Activated B cell treated with CpG ODN at 0.5 μM for 24 hours (primary cell): ENCODE measurements around the gene AGBL1. TPM values are rescaled to one million over a fixed set of nuclear protein-coding genes. Genes with fewer than 3 reads are reported as not detected.

ENCODE experiments used
- ATAC-seq: fragments of 200-7000 bp; cut with Tn5 transposase; one replicate; pipeline ENCODE4 v1.10.0; 2021; ENCODE audit warnings: low read depth, mild to moderate bottlenecking, moderate library complexity
- CTCF ChIA-PET: fragments of 350-600 bp; sonication (Branson Sonifier 250); formaldehyde crosslinking; loops from one replicate; lab custom pipeline; 2021; ENCODE audit warnings: antibody characterized with exemption; lab: Charles Lee
- POLR2A ChIA-PET: fragments of 350-600 bp; sonication (Branson Sonifier 250); formaldehyde crosslinking; loops from one replicate; lab custom pipeline; 2021; ENCODE audit warnings: antibody characterized with exemption; lab: Charles Lee
- DNase-seq: peaks from one replicate; pipeline ENCODE4 v3.0.0; 2022
- H3K27ac Mint-ChIP-seq: one replicate; pipeline ENCODE4 v1.8.0; 2020; ENCODE audit warnings: mixed read lengths
- H3K27me3 Mint-ChIP-seq: one replicate; pipeline ENCODE4 v1.8.0; 2021; ENCODE audit warnings: mixed read lengths
- H3K36me3 Mint-ChIP-seq: one replicate; pipeline ENCODE4 v1.8.0; 2021; ENCODE audit warnings: low read depth, mixed read lengths
- H3K4me1 Mint-ChIP-seq: one replicate; pipeline ENCODE4 v1.8.0; 2021; ENCODE audit warnings: mixed read lengths
- H3K4me3 Mint-ChIP-seq: one replicate; pipeline ENCODE4 v1.8.0; 2020; ENCODE audit warnings: mild to moderate bottlenecking, mixed read lengths
- H3K9me3 Mint-ChIP-seq: one replicate; pipeline ENCODE4 v1.8.0; 2020; ENCODE audit warnings: mixed read lengths
- CTCF ChIP-seq: fragments of 200-600 bp; IDR thresholded peaks from one replicate; pipeline ENCODE4 v1.8.0; 2022; ENCODE audit warnings: antibody characterized with exemption, mild to moderate bottlenecking
- intact Hi-C: fragments of 100-400 bp; cut with micrococcal nuclease; formaldehyde crosslinking; loops from one replicate; pipeline ENCODE4 v1.15.1; 2024
- total RNA-seq: library from RNA; stranded (reverse); gene quantifications from 2 replicates; pipeline ENCODE4 v1.2.3, GENCODE V29; 2022

AGBL1 gene
- total RNA-seq, 1 donor from 2014 or later, result not detected

GRCh38 chr15:86165265-86166211, 85.9 kb downstream of the AGBL1 start:
- intact Hi-C loops, result no loop called here
- DNase-seq (no peak), ATAC-seq (no peak)
- CTCF ChIA-PET, result no interaction called here
- TF ChIP-seq CTCF, result no peak
- POLR2A ChIA-PET, result no interaction called here
- no peak overlapping the region for H3K4me3 Mint-ChIP-seq
- H3K4me1 Mint-ChIP-seq, result no peaks in the 10 kb centered on the region
- no peaks in the 10 kb centered on the region for H3K36me3 Mint-ChIP-seq
- no peak overlapping the region for H3K27ac Mint-ChIP-seq
- no peaks in the 10 kb centered on the region for H3K9me3 Mint-ChIP-seq
- no peaks in the 10 kb centered on the region for H3K27me3 Mint-ChIP-seq

DNA sequence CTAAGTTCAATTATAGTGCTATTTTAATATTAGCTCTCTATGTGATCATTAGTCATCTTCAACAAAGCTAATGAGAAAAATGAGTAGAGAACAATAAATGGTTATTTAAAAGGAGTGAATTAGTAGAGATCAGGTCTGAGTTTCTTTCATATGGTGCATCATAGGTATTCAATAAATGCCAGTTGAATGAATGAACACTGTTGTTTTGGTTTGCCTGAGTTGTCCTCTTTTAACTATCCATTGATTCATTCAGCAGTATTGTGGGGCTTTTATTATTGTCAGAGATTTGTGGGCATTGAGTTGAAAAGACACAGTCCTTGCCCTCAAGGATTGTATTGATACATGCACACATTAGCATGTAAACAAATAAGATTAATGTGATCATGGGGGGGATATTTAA, 88.2 kb downstream of the AGBL1 start:
- POLR2A ChIA-PET, result no interaction called here
- H3K9me3 Mint-ChIP-seq, result no peaks in the 10 kb centered on the region
- TF ChIP-seq CTCF, result no peak
- no peak overlapping the region for H3K4me3 Mint-ChIP-seq
- H3K36me3 Mint-ChIP-seq, result no peaks in the 10 kb centered on the region
- no peak for DNase-seq
- intact Hi-C loops, result no loop called here
- H3K27me3 Mint-ChIP-seq, result no peaks in the 10 kb centered on the region
- H3K4me1 Mint-ChIP-seq, result no peaks in the 10 kb centered on the region
- no peak for ATAC-seq
- H3K27ac Mint-ChIP-seq, result no peak overlapping the region
- CTCF ChIA-PET, result no interaction called here

DNA sequence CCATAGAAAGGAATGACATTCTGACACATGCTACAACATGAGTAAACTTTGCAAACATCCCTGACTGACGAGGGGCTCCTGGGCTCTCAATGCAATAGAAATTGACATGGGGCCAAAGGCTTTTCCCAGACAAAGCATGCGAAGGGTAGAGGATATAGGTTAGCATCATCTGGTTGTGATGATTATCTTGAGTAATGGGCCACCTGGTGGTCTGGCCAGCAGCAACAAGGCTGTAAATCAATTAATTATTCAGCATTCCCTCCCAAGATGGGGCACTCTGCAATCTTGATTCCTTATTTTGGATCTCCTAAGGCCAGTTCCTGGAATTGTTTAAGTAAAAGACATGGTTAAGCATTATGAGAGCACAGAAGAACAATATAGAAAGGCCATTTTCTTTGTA, 99.2 kb downstream of the AGBL1 start:
- Mint-ChIP-seq H3K4me3 (no peak overlapping the region), H3K9me3 (peaks cover 9% of the 10 kb centered on the region), H3K27ac (no peak overlapping the region), H3K27me3 (no peaks in the 10 kb centered on the region), H3K36me3 (no peaks in the 10 kb centered on the region), H3K4me1 (no peaks in the 10 kb centered on the region)
- no peak for DNase-seq
- ChIA-PET POLR2A (no interaction called here), CTCF (no interaction called here)
- no peak for TF ChIP-seq CTCF
- no peak for ATAC-seq
- intact Hi-C loops, result no loop called here

DNA sequence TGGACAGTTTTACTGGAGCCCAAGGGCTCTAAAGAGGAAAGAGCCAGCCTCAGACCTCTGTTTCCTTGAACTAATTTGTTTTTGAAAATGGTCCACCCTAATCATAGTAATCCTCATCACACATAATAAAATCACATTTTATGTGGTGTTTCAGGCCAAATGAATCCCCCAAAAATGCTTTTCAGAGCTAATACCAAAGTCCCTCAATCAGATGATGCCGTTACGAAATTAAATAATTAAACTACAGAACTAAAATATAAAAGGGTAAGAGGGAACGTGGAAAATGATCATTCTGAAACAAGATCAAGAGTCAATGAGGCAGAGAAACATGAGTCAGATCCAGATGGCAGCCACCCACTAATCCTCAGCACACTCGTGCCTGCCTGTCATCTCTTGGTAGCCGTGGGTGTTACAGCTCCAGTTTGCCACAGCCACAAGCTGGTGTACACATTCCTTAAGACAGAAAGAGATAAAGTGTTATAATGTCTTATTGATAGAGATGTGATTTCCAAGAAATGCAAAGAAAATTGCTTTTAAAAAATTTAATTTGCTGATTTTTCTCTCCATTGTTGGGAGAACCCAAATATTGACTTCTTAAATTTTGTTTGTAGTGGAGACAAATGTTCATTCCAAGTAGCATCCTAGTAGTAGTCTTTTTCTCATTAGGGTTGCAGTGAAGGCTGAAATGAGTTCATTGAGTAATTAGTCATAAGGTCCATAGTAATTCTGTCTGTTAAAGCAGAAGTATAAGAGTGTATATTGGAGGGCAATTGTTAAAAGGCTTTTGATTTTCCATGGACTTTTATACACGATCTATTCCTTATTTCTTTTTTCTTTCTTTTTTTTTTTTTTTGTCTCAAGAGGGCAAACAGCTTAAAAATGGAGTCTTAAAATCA, 104.2 kb downstream of the AGBL1 start:
- no peak for TF ChIP-seq CTCF
- no peak overlapping the region for H3K27ac Mint-ChIP-seq
- ChIA-PET CTCF (no interaction called here), POLR2A (no interaction called here)
- H3K27me3 Mint-ChIP-seq, result no peaks in the 10 kb centered on the region
- DNase-seq, result no peak
- ATAC-seq, result no peak
- no peak overlapping the region for H3K4me3 Mint-ChIP-seq
- H3K9me3 Mint-ChIP-seq, result no peaks in the 10 kb centered on the region
- H3K4me1 Mint-ChIP-seq, result no peaks in the 10 kb centered on the region
- intact Hi-C loops, result no loop called here
- no peaks in the 10 kb centered on the region for H3K36me3 Mint-ChIP-seq
